HepG2 (cell line): ENCODE results near the gene CDCP2. TPM values are rescaled to one million over a fixed set of nuclear protein-coding genes. Genes with fewer than 3 reads are reported as not detected.

Source experiments
- BHLHE40 ChIP-seq: IDR thresholded peaks from 2 replicates; pipeline ENCODE4 v1.6.1; 2011; ENCODE audit warnings: low read length, improper control_type of control experiment
- CHCHD3 ChIP-seq: sonication (generic); formaldehyde crosslinking; IDR thresholded peaks from 2 replicates; pipeline ENCODE4 v1.8.0; 2022; ENCODE audit warnings: mild to moderate bottlenecking, missing genetic modification reagents, moderate library complexity
- KMT2A ChIP-seq: sonication (generic); formaldehyde crosslinking; IDR thresholded peaks from 2 replicates; pipeline ENCODE4 v1.4.0; 2020; ENCODE audit warnings: missing genetic modification reagents
- KMT2B ChIP-seq: IDR thresholded peaks from 2 replicates; pipeline ENCODE4 v1.6.1; 2016; ENCODE audit warnings: missing genetic modification reagents, missing compliant biosample characterization
- NFIB ChIP-seq: sonication (generic); formaldehyde crosslinking; IDR thresholded peaks from 2 replicates; pipeline ENCODE4 v1.9.0; 2021; ENCODE audit warnings: missing genetic modification reagents, mild to moderate bottlenecking, borderline replicate concordance
- NFKB2 ChIP-seq: sonication (generic); formaldehyde crosslinking; IDR thresholded peaks from 2 replicates; pipeline ENCODE4 v1.4.0; 2020; ENCODE audit warnings: missing genetic modification reagents, borderline replicate concordance
- NFYC ChIP-seq: IDR thresholded peaks from 2 replicates; pipeline ENCODE4 v1.6.1; 2016; ENCODE audit warnings: missing genetic modification reagents, missing compliant biosample characterization
- ZNF430 ChIP-seq: sonication (generic); formaldehyde crosslinking; IDR thresholded peaks from 2 replicates; pipeline ENCODE4 v1.9.0; 2021; ENCODE audit warnings: mild to moderate bottlenecking, missing genetic modification reagents
- ZNF598 ChIP-seq: sonication (generic); formaldehyde crosslinking; IDR thresholded peaks from 2 replicates; pipeline ENCODE4 v1.5.1; 2020; ENCODE audit warnings: mild to moderate bottlenecking, missing genetic modification reagents, borderline replicate concordance
- polyA plus RNA-seq, 8 experiments: library from polyadenylated mRNA; depleted of rRNA in 3 of 8; stranded (reverse) in 7 of 8; unstranded in 1 of 8; fragments of >200 nt; fragmentation: Illumina TruSeq in 4 of 8; extraction: Trizol in 4 of 8; gene quantifications; 2 replicates each; pipeline versions ENCODE4 v1.2.1 to v1.2.3, GENCODE V29; 2011 to 2016; ENCODE audit warnings: low read depth in 4 of 8, missing spikeins in 1 of 8, mixed read lengths in 1 of 8; ENCODE audit not compliant: insufficient read depth in 1 of 8
- total RNA-seq, 5 experiments: library from RNA; depleted of rRNA; stranded (reverse); fragments of >200 nt; fragmentation: Illumina TruSeq; extraction: Trizol; gene quantifications; 2 replicates each; pipeline ENCODE4 v1.2.3, GENCODE V29; 2016; ENCODE audit warnings: low read depth in 1 of 5
- TF ChIP-seq, protein P1 (sequence below): sonication (generic); formaldehyde crosslinking; IDR thresholded peaks from 2 replicates; pipeline ENCODE4 v1.8.0; 2022; ENCODE audit warnings: missing genetic modification reagents, mild to moderate bottlenecking, moderate library complexity, borderline replicate concordance
- TF ChIP-seq, protein P2 (sequence below): IDR thresholded peaks from 2 replicates; pipeline ENCODE4 v1.6.1; 2018; ENCODE audit warnings: missing genetic modification reagents, mild to moderate bottlenecking, missing compliant biosample characterization
- TF ChIP-seq, protein P3 (sequence below), 2 experiments: sonication (generic) in 1 of 2; formaldehyde crosslinking in 1 of 2; IDR thresholded peaks; 2 replicates each; pipeline versions ENCODE4 v1.4.0 to v1.6.1; 2018 to 2020; ENCODE audit warnings: missing genetic modification reagents in 2 of 2, borderline replicate concordance in 1 of 2, low read depth in 1 of 2, mild to moderate bottlenecking in 1 of 2, missing biosample characterization in 1 of 2
- TF ChIP-seq, protein P4 (sequence below): sonication (generic); formaldehyde crosslinking; IDR thresholded peaks from 2 replicates; pipeline ENCODE4 v1.5.1; 2020; ENCODE audit warnings: mild to moderate bottlenecking, missing genetic modification reagents, moderate library complexity
- TF ChIP-seq, protein P5 (sequence below): sonication (generic); formaldehyde crosslinking; IDR thresholded peaks from 2 replicates; pipeline ENCODE4 v1.4.0; 2020; ENCODE audit warnings: mild to moderate bottlenecking, missing genetic modification reagents
- TF ChIP-seq, protein P6 (sequence below): sonication (generic); formaldehyde crosslinking; IDR thresholded peaks from 2 replicates; pipeline ENCODE4; 2020; ENCODE audit warnings: missing genetic modification reagents, mild to moderate bottlenecking, borderline replicate concordance
- TF ChIP-seq, protein P7 (sequence below): IDR thresholded peaks from 2 replicates; pipeline ENCODE4 v1.6.1; 2016; ENCODE audit warnings: missing compliant biosample characterization, missing genetic modification reagents, borderline replicate concordance

CDCP2 gene
- total and polyA plus RNA-seq, 2 of the 13 experiments (the other 11 are each of a cell fraction or from before 2014, with no cell fraction given), result not detected

DNA sequence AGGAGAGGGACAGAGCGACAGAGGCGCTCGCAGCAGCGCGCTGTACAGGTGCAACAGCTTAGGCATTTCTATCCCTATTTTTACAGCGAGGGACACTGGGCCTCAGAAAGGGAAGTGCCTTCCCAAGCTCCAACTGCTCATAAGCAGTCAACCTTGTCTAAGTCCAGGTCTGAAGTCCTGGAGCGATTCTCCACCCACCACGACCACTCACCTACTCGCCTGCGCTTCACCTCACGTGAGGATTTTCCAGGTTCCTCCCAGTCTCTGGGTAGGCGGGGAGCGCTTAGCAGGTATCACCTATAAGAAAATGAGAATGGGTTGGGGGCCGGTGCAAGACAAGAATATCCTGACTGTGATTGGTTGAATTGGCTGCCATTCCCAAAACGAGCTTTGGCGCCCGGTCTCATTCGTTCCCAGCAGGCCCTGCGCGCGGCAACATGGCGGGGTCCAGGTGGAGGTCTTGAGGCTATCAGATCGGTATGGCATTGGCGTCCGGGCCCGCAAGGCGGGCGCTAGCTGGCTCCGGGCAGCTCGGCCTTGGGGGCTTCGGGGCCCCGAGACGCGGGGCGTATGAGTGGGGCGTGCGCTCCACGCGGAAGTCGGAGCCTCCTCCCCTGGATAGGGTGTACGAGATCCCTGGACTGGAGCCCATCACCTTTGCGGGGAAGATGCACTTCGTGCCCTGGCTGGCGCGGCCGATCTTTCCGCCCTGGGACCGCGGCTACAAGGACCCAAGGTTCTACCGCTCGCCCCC lies 47.1 kb upstream of the CDCP2 start, which contains the start of the genes CYB5RL and MRPL37 (continued):
- TF ChIP-seq, protein P1, sequence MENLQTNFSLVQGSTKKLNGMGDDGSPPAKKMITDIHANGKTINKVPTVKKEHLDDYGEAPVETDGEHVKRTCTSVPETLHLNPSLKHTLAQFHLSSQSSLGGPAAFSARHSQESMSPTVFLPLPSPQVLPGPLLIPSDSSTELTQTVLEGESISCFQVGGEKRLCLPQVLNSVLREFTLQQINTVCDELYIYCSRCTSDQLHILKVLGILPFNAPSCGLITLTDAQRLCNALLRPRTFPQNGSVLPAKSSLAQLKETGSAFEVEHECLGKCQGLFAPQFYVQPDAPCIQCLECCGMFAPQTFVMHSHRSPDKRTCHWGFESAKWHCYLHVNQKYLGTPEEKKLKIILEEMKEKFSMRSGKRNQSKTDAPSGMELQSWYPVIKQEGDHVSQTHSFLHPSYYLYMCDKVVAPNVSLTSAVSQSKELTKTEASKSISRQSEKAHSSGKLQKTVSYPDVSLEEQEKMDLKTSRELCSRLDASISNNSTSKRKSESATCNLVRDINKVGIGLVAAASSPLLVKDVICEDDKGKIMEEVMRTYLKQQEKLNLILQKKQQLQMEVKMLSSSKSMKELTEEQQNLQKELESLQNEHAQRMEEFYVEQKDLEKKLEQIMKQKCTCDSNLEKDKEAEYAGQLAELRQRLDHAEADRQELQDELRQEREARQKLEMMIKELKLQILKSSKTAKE (CRISPR knock-in tag), result no peak
- TF ChIP-seq, protein P2, sequence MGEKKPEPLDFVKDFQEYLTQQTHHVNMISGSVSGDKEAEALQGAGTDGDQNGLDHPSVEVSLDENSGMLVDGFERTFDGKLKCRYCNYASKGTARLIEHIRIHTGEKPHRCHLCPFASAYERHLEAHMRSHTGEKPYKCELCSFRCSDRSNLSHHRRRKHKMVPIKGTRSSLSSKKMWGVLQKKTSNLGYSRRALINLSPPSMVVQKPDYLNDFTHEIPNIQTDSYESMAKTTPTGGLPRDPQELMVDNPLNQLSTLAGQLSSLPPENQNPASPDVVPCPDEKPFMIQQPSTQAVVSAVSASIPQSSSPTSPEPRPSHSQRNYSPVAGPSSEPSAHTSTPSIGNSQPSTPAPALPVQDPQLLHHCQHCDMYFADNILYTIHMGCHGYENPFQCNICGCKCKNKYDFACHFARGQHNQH (CRISPR knock-in tag), result no peak
- TF ChIP-seq NFIB (CRISPR knock-in tag), result no peak
- TF ChIP-seq, protein P3, sequence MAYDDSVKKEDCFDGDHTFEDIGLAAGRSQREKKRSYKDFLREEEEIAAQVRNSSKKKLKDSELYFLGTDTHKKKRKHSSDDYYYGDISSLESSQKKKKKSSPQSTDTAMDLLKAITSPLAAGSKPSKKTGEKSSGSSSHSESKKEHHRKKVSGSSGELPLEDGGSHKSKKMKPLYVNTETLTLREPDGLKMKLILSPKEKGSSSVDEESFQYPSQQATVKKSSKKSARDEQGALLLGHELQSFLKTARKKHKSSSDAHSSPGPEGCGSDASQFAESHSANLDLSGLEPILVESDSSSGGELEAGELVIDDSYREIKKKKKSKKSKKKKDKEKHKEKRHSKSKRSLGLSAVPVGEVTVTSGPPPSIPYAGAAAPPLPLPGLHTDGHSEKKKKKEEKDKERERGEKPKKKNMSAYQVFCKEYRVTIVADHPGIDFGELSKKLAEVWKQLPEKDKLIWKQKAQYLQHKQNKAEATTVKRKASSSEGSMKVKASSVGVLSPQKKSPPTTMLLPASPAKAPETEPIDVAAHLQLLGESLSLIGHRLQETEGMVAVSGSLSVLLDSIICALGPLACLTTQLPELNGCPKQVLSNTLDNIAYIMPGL (CRISPR knock-in tag; IDR thresholded peaks at IDR 0.05; ENCODE audit: borderline replicate concordance in 1 of 2, low read depth in 1 of 2), result peak in 1 of 2 experiments; percentile 59; a peak in 2 of 4 replicates
- TF ChIP-seq, protein P4, sequence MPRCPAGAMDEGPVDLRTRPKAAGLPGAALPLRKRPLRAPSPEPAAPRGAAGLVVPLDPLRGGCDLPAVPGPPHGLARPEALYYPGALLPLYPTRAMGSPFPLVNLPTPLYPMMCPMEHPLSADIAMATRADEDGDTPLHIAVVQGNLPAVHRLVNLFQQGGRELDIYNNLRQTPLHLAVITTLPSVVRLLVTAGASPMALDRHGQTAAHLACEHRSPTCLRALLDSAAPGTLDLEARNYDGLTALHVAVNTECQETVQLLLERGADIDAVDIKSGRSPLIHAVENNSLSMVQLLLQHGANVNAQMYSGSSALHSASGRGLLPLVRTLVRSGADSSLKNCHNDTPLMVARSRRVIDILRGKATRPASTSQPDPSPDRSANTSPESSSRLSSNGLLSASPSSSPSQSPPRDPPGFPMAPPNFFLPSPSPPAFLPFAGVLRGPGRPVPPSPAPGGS (CRISPR knock-in tag), result no peak
- TF ChIP-seq CHCHD3 (CRISPR knock-in tag), result 0 out of 2 replicates have a peak, but pooled peaks have one; percentile 23
- TF ChIP-seq, protein P5, sequence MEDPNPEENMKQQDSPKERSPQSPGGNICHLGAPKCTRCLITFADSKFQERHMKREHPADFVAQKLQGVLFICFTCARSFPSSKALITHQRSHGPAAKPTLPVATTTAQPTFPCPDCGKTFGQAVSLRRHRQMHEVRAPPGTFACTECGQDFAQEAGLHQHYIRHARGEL, result no peak
- TF ChIP-seq KMT2A (CRISPR knock-in tag), result peak; percentile 80; the same call in 1 of the 2 replicates
- peak; percentile 76; the same call in 1 of the 2 replicates for TF ChIP-seq NFKB2
- TF ChIP-seq NFYC (CRISPR knock-in tag), result peak; percentile 95
- TF ChIP-seq KMT2B (CRISPR knock-in tag), result peak; percentile 70
- 0 out of 2 replicates have a peak, but pooled peaks have one; percentile 4 for TF ChIP-seq ZNF598 (CRISPR knock-in tag)
- TF ChIP-seq, protein P6, sequence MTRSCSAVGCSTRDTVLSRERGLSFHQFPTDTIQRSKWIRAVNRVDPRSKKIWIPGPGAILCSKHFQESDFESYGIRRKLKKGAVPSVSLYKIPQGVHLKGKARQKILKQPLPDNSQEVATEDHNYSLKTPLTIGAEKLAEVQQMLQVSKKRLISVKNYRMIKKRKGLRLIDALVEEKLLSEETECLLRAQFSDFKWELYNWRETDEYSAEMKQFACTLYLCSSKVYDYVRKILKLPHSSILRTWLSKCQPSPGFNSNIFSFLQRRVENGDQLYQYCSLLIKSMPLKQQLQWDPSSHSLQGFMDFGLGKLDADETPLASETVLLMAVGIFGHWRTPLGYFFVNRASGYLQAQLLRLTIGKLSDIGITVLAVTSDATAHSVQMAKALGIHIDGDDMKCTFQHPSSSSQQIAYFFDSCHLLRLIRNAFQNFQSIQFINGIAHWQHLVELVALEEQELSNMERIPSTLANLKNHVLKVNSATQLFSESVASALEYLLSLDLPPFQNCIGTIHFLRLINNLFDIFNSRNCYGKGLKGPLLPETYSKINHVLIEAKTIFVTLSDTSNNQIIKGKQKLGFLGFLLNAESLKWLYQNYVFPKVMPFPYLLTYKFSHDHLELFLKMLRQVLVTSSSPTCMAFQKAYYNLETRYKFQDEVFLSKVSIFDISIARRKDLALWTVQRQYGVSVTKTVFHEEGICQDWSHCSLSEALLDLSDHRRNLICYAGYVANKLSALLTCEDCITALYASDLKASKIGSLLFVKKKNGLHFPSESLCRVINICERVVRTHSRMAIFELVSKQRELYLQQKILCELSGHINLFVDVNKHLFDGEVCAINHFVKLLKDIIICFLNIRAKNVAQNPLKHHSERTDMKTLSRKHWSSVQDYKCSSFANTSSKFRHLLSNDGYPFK (CRISPR knock-in tag), result peak; percentile 66; the same call in 1 of the 2 replicates
- TF ChIP-seq, protein P7, sequence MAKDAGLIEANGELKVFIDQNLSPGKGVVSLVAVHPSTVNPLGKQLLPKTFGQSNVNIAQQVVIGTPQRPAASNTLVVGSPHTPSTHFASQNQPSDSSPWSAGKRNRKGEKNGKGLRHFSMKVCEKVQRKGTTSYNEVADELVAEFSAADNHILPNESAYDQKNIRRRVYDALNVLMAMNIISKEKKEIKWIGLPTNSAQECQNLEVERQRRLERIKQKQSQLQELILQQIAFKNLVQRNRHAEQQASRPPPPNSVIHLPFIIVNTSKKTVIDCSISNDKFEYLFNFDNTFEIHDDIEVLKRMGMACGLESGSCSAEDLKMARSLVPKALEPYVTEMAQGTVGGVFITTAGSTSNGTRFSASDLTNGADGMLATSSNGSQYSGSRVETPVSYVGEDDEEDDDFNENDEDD, result peak; percentile 92
- TF ChIP-seq BHLHE40, result peak; percentile 98
- 0 out of 2 replicates have a peak, but pooled peaks have one; percentile 47 for TF ChIP-seq ZNF430 (CRISPR knock-in tag)
